Measurements from ENCODE around the gene XRCC4.

XRCC4 gene

DNA sequence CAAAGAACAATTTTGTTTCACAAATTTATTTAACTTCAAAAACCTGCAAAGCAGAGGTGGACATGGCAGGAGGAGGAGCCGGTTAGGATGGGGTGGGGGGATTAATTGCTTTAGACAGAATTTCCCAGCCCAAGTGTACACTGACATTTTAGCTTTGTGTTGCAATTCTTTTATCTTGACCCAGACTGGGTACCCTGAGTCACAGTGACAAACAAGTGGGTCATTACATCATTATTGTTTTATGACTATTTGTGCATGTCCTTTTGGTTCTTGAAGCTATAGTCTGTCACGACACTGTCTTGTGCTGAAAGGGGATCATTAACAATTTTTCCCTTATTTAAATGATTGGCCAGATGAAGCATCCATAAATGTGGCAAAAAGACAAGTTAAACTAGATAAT, 309.7 kb downstream of the XRCC4 start:
- no peak overlapping the region for H3K4me3 ChIP-seq (ENCODE audit: low read depth in 1 of 2, low read length in 2 of 2)
- no peaks in the 10 kb centered on the region for H3K27me3 ChIP-seq (ENCODE audit: control insufficient read depth in 1 of 2, insufficient read depth in 2 of 2, low read length in 2 of 2)
- H3K27ac ChIP-seq (ENCODE audit: low read depth, low read length) = no peak overlapping the region
- H3K36me3 ChIP-seq (ENCODE audit: control insufficient read depth in 1 of 2, insufficient read depth in 2 of 2, low read length in 2 of 2) = no peaks in the 10 kb centered on the region
- H3K9ac ChIP-seq (ENCODE audit: low read depth in 1 of 2, low read length in 2 of 2) = no peak overlapping the region
- no peaks in the 10 kb centered on the region for H3K9me3 ChIP-seq (ENCODE audit: control insufficient read depth in 1 of 2, low read length in 2 of 2)
- H3K4me1 ChIP-seq (ENCODE audit: control insufficient read depth in 1 of 2, insufficient read depth in 2 of 2, low read length in 2 of 2) = no peaks in the 10 kb centered on the region

DNA sequence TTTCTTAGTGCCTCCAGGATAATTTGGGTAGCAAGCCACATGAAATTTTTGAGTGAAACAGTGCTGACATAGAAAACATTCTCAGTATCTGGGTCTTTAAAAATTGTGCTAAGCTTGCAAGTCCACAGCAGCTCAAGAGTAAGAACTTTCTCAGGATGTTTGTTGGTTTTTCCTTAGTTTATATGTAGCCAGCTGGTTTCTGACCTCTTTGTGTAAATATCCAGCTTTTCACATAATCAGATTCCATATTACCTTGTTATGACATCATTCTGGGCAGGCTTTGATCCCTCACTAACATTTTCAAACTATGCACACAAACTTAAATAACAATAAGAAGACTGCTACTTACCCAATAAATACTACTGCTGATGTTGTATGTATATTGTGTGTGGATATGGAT, 311.3 kb downstream of the XRCC4 start:
- Histone ChIP-seq H3K9ac (ENCODE audit: low read depth in 1 of 2, low read length in 2 of 2) (no peak overlapping the region), H3K4me3 (ENCODE audit: low read depth in 1 of 2, low read length in 2 of 2) (no peak overlapping the region), H3K4me1 (ENCODE audit: control insufficient read depth in 1 of 2, insufficient read depth in 2 of 2, low read length in 2 of 2) (no peaks in the 10 kb centered on the region), H3K27me3 (ENCODE audit: control insufficient read depth in 1 of 2, insufficient read depth in 2 of 2, low read length in 2 of 2) (no peaks in the 10 kb centered on the region), H3K27ac (ENCODE audit: low read depth, low read length) (no peak overlapping the region), H3K9me3 (ENCODE audit: control insufficient read depth in 1 of 2, low read length in 2 of 2) (no peaks in the 10 kb centered on the region), H3K36me3 (ENCODE audit: control insufficient read depth in 1 of 2, insufficient read depth in 2 of 2, low read length in 2 of 2) (no peaks in the 10 kb centered on the region)

DNA sequence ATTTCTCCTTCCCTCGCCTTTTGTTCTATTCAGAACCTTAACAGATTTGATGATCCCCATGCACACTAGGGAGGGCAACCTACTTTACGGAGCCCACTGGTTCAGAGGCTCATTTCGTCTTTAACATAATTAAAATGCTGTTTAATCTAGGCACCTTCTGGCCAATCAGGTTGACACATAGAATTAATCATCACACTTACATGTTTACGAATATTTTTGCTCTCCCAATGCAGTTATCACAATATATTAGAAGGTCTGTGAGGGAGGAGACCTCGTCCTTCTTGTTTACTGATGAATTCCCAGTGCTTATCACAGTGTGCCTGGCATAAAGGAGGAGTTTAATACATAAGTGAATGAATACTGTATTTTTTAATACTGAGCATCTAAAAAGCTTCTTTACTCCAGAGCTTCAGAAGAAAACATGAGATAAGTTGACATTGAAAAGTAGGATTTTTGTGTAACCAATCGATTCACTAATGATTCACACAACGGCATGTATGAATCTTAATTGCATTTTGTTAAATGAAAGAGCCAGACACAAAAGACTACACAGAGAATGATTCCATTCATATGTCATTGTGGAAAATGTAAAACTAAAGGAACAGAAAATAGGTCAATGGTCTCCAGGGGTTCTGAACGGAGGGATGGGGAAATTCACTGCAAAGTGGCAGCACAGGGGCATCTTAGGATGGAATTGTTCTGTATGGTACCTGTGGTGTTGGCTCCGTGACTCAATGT, 315.6 kb downstream of the XRCC4 start:
- H3K27ac ChIP-seq (ENCODE audit: low read depth, low read length) = no peak overlapping the region
- H3K4me1 ChIP-seq (ENCODE audit: control insufficient read depth in 1 of 2, insufficient read depth in 2 of 2, low read length in 2 of 2) = no peaks in the 10 kb centered on the region
- H3K36me3 ChIP-seq (ENCODE audit: control insufficient read depth in 1 of 2, insufficient read depth in 2 of 2, low read length in 2 of 2) = no peaks in the 10 kb centered on the region
- H3K27me3 ChIP-seq (ENCODE audit: control insufficient read depth in 1 of 2, insufficient read depth in 2 of 2, low read length in 2 of 2) = no peaks in the 10 kb centered on the region
- no peak overlapping the region for H3K9ac ChIP-seq (ENCODE audit: low read depth in 1 of 2, low read length in 2 of 2)
- no peaks in the 10 kb centered on the region for H3K9me3 ChIP-seq (ENCODE audit: control insufficient read depth in 1 of 2, low read length in 2 of 2)
- no peak overlapping the region for H3K4me3 ChIP-seq (ENCODE audit: low read depth in 1 of 2, low read length in 2 of 2)

DNA sequence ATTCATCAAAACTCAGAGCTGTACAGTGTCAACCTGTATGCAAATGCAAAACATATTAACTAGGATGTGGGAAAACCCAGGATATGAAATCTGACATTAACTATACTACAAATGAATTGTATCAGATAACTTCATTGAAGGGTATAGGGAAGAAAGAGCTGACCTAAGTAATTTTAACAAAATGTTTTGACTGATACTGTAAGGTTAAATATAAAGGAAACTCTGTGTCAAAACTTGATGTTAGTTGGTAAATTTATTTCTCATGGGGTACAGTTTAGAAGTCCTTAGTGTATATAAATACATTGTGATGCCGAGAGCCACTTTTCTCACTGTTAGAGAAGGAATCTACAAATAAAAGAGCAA, 316.1 kb downstream of the XRCC4 start:
- Histone ChIP-seq H3K4me3 (ENCODE audit: low read depth in 1 of 2, low read length in 2 of 2) (no peak overlapping the region), H3K27me3 (ENCODE audit: control insufficient read depth in 1 of 2, insufficient read depth in 2 of 2, low read length in 2 of 2) (no peaks in the 10 kb centered on the region), H3K9me3 (ENCODE audit: control insufficient read depth in 1 of 2, low read length in 2 of 2) (no peaks in the 10 kb centered on the region), H3K4me1 (ENCODE audit: control insufficient read depth in 1 of 2, insufficient read depth in 2 of 2, low read length in 2 of 2) (no peaks in the 10 kb centered on the region), H3K9ac (ENCODE audit: low read depth in 1 of 2, low read length in 2 of 2) (no peak overlapping the region), H3K36me3 (ENCODE audit: control insufficient read depth in 1 of 2, insufficient read depth in 2 of 2, low read length in 2 of 2) (no peaks in the 10 kb centered on the region), H3K27ac (ENCODE audit: low read depth, low read length) (no peak overlapping the region)

DNA sequence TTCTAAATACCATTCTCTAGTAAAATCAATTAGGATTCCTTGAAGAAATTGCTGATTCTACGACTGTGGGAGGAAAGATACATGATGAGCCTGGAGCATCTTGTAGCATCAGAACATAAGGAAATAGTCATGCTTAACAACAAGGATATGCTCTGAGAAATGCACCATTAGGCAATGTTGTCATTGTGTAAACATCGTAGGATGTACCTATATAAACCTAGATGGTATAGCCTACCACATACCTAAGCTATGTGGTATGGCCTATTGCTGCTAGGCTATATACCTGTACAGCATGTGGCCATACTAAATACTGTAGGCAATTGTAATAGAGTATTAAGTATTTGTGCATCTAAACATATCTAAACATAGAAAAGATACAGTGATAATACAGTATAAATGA, 316.8 kb downstream of the XRCC4 start:
- Histone ChIP-seq H3K9me3 (ENCODE audit: control insufficient read depth in 1 of 2, low read length in 2 of 2) (no peaks in the 10 kb centered on the region), H3K4me3 (ENCODE audit: low read depth in 1 of 2, low read length in 2 of 2) (no peak overlapping the region), H3K27me3 (ENCODE audit: control insufficient read depth in 1 of 2, insufficient read depth in 2 of 2, low read length in 2 of 2) (no peaks in the 10 kb centered on the region), H3K9ac (ENCODE audit: low read depth in 1 of 2, low read length in 2 of 2) (no peak overlapping the region), H3K4me1 (ENCODE audit: control insufficient read depth in 1 of 2, insufficient read depth in 2 of 2, low read length in 2 of 2) (no peaks in the 10 kb centered on the region), H3K36me3 (ENCODE audit: control insufficient read depth in 1 of 2, insufficient read depth in 2 of 2, low read length in 2 of 2) (no peaks in the 10 kb centered on the region), H3K27ac (ENCODE audit: low read depth, low read length) (no peak overlapping the region)

DNA sequence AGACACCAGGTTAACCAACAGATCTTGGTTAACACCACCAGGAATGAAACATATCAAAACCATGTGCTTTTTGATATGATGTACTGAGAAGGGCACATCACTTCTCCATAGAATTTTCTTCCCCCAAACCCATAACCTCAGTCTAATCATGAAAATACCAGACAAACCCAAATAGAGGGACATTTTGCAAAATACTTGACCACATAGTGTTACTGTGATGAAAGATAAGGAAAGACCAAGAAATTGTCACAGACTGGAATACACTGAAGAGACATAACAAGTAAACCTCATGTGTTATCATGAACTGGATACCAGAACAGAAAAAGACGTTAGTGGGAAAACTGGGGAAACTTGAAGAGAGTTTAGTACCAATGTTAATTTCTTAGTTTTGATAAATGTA, 319.3 kb downstream of the XRCC4 start:
- Histone ChIP-seq H3K4me3 (ENCODE audit: low read depth in 1 of 2, low read length in 2 of 2) (no peak overlapping the region), H3K27ac (ENCODE audit: low read depth, low read length) (no peak overlapping the region), H3K9ac (ENCODE audit: low read depth in 1 of 2, low read length in 2 of 2) (no peak overlapping the region), H3K9me3 (ENCODE audit: control insufficient read depth in 1 of 2, low read length in 2 of 2) (no peaks in the 10 kb centered on the region), H3K27me3 (ENCODE audit: control insufficient read depth in 1 of 2, insufficient read depth in 2 of 2, low read length in 2 of 2) (no peaks in the 10 kb centered on the region), H3K36me3 (ENCODE audit: control insufficient read depth in 1 of 2, insufficient read depth in 2 of 2, low read length in 2 of 2) (no peaks in the 10 kb centered on the region), H3K4me1 (ENCODE audit: control insufficient read depth in 1 of 2, insufficient read depth in 2 of 2, low read length in 2 of 2) (no peaks in the 10 kb centered on the region)

DNA sequence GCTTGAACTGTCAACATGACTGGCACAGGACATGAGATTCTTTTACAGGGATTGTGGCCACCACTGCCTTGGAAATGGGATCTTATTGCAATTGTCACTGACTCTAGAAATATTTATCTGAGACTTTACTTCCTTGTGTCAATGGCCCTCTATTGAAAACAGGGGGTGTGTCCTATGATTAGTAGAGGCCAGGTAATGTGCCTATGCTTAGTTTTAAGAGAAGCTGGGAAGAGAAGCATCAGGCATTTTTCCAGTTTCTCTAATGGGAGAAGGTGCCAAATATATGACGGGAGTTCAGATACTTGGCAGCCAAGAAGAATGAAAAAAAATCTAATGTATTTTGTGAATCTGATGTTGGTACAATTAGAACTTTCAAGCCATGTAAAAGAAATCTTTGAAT, 320.3 kb downstream of the XRCC4 start:
- Histone ChIP-seq H3K27me3 (ENCODE audit: control insufficient read depth in 1 of 2, insufficient read depth in 2 of 2, low read length in 2 of 2) (no peaks in the 10 kb centered on the region), H3K27ac (ENCODE audit: low read depth, low read length) (no peak overlapping the region), H3K36me3 (ENCODE audit: control insufficient read depth in 1 of 2, insufficient read depth in 2 of 2, low read length in 2 of 2) (no peaks in the 10 kb centered on the region), H3K9me3 (ENCODE audit: control insufficient read depth in 1 of 2, low read length in 2 of 2) (no peaks in the 10 kb centered on the region), H3K9ac (ENCODE audit: low read depth in 1 of 2, low read length in 2 of 2) (no peak overlapping the region), H3K4me3 (ENCODE audit: low read depth in 1 of 2, low read length in 2 of 2) (no peak overlapping the region), H3K4me1 (ENCODE audit: control insufficient read depth in 1 of 2, insufficient read depth in 2 of 2, low read length in 2 of 2) (no peaks in the 10 kb centered on the region)

DNA sequence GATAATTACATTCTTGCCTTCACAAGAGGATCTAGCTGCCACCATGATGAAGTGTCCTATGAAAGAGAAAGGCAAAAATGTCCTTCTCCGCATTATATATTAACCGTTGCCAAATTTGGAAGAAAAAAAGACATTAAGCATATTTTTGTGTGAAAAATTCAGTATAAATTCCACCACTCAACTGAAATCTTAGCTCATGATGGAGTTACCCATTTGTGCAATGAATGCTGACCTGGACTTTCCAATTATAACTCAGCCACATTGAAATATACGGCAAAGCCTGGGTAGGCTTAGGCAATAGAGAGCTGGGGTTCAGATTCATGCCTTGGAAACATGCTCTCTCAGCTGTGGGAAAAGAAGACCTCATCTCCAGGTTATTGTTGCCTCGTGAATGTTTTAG, 322.9 kb downstream of the XRCC4 start:
- H3K9ac ChIP-seq (ENCODE audit: low read depth in 1 of 2, low read length in 2 of 2) = no peak overlapping the region
- no peak overlapping the region for H3K27ac ChIP-seq (ENCODE audit: low read depth, low read length)
- H3K27me3 ChIP-seq (ENCODE audit: control insufficient read depth in 1 of 2, insufficient read depth in 2 of 2, low read length in 2 of 2) = no peaks in the 10 kb centered on the region
- H3K4me1 ChIP-seq (ENCODE audit: control insufficient read depth in 1 of 2, insufficient read depth in 2 of 2, low read length in 2 of 2) = no peaks in the 10 kb centered on the region
- no peak overlapping the region for H3K4me3 ChIP-seq (ENCODE audit: low read depth in 1 of 2, low read length in 2 of 2)
- H3K36me3 ChIP-seq (ENCODE audit: control insufficient read depth in 1 of 2, insufficient read depth in 2 of 2, low read length in 2 of 2) = no peaks in the 10 kb centered on the region
- no peaks in the 10 kb centered on the region for H3K9me3 ChIP-seq (ENCODE audit: control insufficient read depth in 1 of 2, low read length in 2 of 2)

DNA sequence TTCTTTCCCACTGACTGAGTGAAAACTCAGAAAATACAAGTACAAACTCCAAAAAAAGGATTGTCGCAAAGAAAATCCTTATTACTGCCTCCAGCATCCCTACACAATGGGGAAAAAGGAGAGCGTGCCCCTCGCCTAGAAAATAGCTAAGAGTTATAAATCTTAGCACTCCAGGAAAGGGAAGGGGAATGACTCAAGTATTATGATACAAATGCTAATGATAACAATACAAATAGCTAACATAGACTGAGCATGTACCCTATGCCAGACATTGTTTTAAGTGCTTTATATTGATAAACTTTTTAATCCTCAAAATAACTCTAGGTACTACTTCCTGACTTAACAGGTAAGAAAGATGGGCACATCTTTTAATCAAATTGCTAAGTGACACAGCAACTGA, 323.4 kb downstream of the XRCC4 start:
- Histone ChIP-seq H3K9me3 (ENCODE audit: control insufficient read depth in 1 of 2, low read length in 2 of 2) (no peaks in the 10 kb centered on the region), H3K9ac (ENCODE audit: low read depth in 1 of 2, low read length in 2 of 2) (no peak overlapping the region), H3K27me3 (ENCODE audit: control insufficient read depth in 1 of 2, insufficient read depth in 2 of 2, low read length in 2 of 2) (no peaks in the 10 kb centered on the region)

DNA sequence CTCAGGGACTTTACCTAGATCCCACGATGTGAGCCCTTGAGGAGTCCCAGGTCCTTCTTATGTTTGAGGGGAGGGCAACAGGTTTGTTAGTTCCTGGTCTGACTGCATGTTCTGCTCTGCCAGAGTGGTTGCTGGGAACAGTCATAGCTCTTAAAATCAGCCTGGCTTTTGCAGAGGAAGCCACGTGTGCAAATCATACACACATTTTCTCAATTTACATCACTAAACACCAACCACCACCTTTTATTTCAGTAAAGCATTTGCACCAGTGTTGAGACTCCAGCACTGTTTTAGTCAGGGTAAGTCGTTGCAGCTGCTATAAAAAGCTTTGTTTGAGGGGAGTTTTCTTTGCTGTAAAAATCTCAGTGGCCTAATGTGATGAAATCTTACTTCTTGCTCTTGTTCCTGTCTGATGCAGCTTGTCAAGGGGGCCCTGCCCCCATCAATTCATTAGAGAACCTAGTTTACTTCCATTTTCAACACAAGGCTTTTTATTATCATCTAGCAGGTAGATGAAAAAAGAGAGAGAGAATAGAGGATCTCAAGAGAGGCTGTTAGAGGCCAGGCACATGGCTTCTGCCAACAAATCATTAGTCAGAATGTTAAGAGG, 323.9 kb downstream of the XRCC4 start:
- H3K36me3 ChIP-seq (ENCODE audit: control insufficient read depth in 1 of 2, insufficient read depth in 2 of 2, low read length in 2 of 2) = no peaks in the 10 kb centered on the region

More for the DNA sequence above, 323.4 kb downstream of the XRCC4 start:
- Histone ChIP-seq H3K4me3 (ENCODE audit: low read depth in 1 of 2, low read length in 2 of 2) (no peak overlapping the region), H3K27ac (ENCODE audit: low read depth, low read length) (no peak overlapping the region), H3K36me3 (ENCODE audit: control insufficient read depth in 1 of 2, insufficient read depth in 2 of 2, low read length in 2 of 2) (no peaks in the 10 kb centered on the region), H3K4me1 (ENCODE audit: control insufficient read depth in 1 of 2, insufficient read depth in 2 of 2, low read length in 2 of 2) (no peaks in the 10 kb centered on the region)

More for the DNA sequence above, 323.9 kb downstream of the XRCC4 start:
- Histone ChIP-seq H3K4me1 (ENCODE audit: control insufficient read depth in 1 of 2, insufficient read depth in 2 of 2, low read length in 2 of 2) (no peaks in the 10 kb centered on the region), H3K4me3 (ENCODE audit: low read depth in 1 of 2, low read length in 2 of 2) (no peak overlapping the region), H3K9me3 (ENCODE audit: control insufficient read depth in 1 of 2, low read length in 2 of 2) (no peaks in the 10 kb centered on the region), H3K9ac (ENCODE audit: low read depth in 1 of 2, low read length in 2 of 2) (no peak overlapping the region), H3K27ac (ENCODE audit: low read depth, low read length) (no peak overlapping the region), H3K27me3 (ENCODE audit: control insufficient read depth in 1 of 2, insufficient read depth in 2 of 2, low read length in 2 of 2) (no peaks in the 10 kb centered on the region)
